ENCODE data around the gene ABCC4.

ABCC4 gene

GRCh38 chr13:95260031-95260525 lies 41.2 kb downstream of the ABCC4 start:
- H3K9me3 ChIP-seq (ENCODE audit: control insufficient read depth, low read length), result no peaks in the 10 kb centered on the region
- H3K36me3 ChIP-seq (ENCODE audit: control insufficient read depth, insufficient read depth, low read length), result no peaks in the 10 kb centered on the region
- no peaks in the 10 kb centered on the region for H3K4me1 ChIP-seq (ENCODE audit: control insufficient read depth, insufficient read depth, low read length)
- H3K27ac ChIP-seq (ENCODE audit: insufficient read depth, low read depth, low read length, poor library complexity, severe bottlenecking), result no peak overlapping the region
- WGBS, 2 experiments, result 92 to 96% methylated on average over 7 of the region's 7 CpGs
- H3K4me3 ChIP-seq (ENCODE audit: insufficient read depth, low read depth, low read length), result no peak overlapping the region
- no peaks in the 10 kb centered on the region for H3K27me3 ChIP-seq (ENCODE audit: control insufficient read depth, insufficient read depth, low read length, poor library complexity, severe bottlenecking)

GRCh38 chr13:95258619-95259194 lies 42.5 kb downstream of the ABCC4 start:
- no peaks in the 10 kb centered on the region for H3K36me3 ChIP-seq (ENCODE audit: control insufficient read depth, insufficient read depth, low read length)
- no peaks in the 10 kb centered on the region for H3K4me1 ChIP-seq (ENCODE audit: control insufficient read depth, insufficient read depth, low read length)
- no peak overlapping the region for H3K4me3 ChIP-seq (ENCODE audit: insufficient read depth, low read depth, low read length)
- 94 to 95% methylated on average over 9 of the region's 9 CpGs for WGBS, 2 experiments
- H3K27ac ChIP-seq (ENCODE audit: insufficient read depth, low read depth, low read length, poor library complexity, severe bottlenecking), result no peak overlapping the region
- H3K27me3 ChIP-seq (ENCODE audit: control insufficient read depth, insufficient read depth, low read length, poor library complexity, severe bottlenecking), result no peaks in the 10 kb centered on the region
- H3K9me3 ChIP-seq (ENCODE audit: control insufficient read depth, low read length), result no peaks in the 10 kb centered on the region

GRCh38 chr13:95258098-95258497 lies 43.2 kb downstream of the ABCC4 start:
- Histone ChIP-seq H3K27me3 (ENCODE audit: control insufficient read depth, insufficient read depth, low read length, poor library complexity, severe bottlenecking) (no peaks in the 10 kb centered on the region), H3K4me1 (ENCODE audit: control insufficient read depth, insufficient read depth, low read length) (no peaks in the 10 kb centered on the region), H3K36me3 (ENCODE audit: control insufficient read depth, insufficient read depth, low read length) (no peaks in the 10 kb centered on the region), H3K9me3 (ENCODE audit: control insufficient read depth, low read length) (no peaks in the 10 kb centered on the region), H3K27ac (ENCODE audit: insufficient read depth, low read depth, low read length, poor library complexity, severe bottlenecking) (no peak overlapping the region), H3K4me3 (ENCODE audit: insufficient read depth, low read depth, low read length) (no peak overlapping the region)
- WGBS, 2 experiments, result 96 to 99% methylated on average over 5 of the region's 5 CpGs

GRCh38 chr13:95256091-95256490 lies 45.2 kb downstream of the ABCC4 start:
- Histone ChIP-seq H3K4me3 (ENCODE audit: insufficient read depth, low read depth, low read length) (no peak overlapping the region), H3K27me3 (ENCODE audit: control insufficient read depth, insufficient read depth, low read length, poor library complexity, severe bottlenecking) (no peaks in the 10 kb centered on the region), H3K9me3 (ENCODE audit: control insufficient read depth, low read length) (no peaks in the 10 kb centered on the region), H3K36me3 (ENCODE audit: control insufficient read depth, insufficient read depth, low read length) (no peaks in the 10 kb centered on the region), H3K4me1 (ENCODE audit: control insufficient read depth, insufficient read depth, low read length) (no peaks in the 10 kb centered on the region), H3K27ac (ENCODE audit: insufficient read depth, low read depth, low read length, poor library complexity, severe bottlenecking) (no peak overlapping the region)
- 92 to 93% methylated on average over 7 of the region's 7 CpGs for WGBS, 2 experiments

- Histone ChIP-seq H3K27ac (ENCODE audit: insufficient read depth, low read depth, low read length, poor library complexity, severe bottlenecking) (no peak overlapping the region), H3K9me3 (ENCODE audit: control insufficient read depth, low read length) (no peaks in the 10 kb centered on the region), H3K4me3 (ENCODE audit: insufficient read depth, low read depth, low read length) (no peak overlapping the region), H3K27me3 (ENCODE audit: control insufficient read depth, insufficient read depth, low read length, poor library complexity, severe bottlenecking) (no peaks in the 10 kb centered on the region), H3K4me1 (ENCODE audit: control insufficient read depth, insufficient read depth, low read length) (no peaks in the 10 kb centered on the region), H3K36me3 (ENCODE audit: control insufficient read depth, insufficient read depth, low read length) (no peaks in the 10 kb centered on the region)
- 95 to 96% methylated on average over 13 of the region's 13 CpGs for WGBS, 2 experiments
Observed at GRCh38 chr13:95255072-95255732, 46.0 kb downstream of the ABCC4 start.

- H3K27ac ChIP-seq (ENCODE audit: insufficient read depth, low read depth, low read length, poor library complexity, severe bottlenecking), result no peak overlapping the region
- no peaks in the 10 kb centered on the region for H3K9me3 ChIP-seq (ENCODE audit: control insufficient read depth, low read length)
- H3K4me1 ChIP-seq (ENCODE audit: control insufficient read depth, insufficient read depth, low read length), result no peaks in the 10 kb centered on the region
- H3K27me3 ChIP-seq (ENCODE audit: control insufficient read depth, insufficient read depth, low read length, poor library complexity, severe bottlenecking), result no peaks in the 10 kb centered on the region
- H3K4me3 ChIP-seq (ENCODE audit: insufficient read depth, low read depth, low read length), result no peak overlapping the region
- WGBS, 2 experiments, result 90 to 95% methylated on average over 1 of the region's 1 CpG
- no peaks in the 10 kb centered on the region for H3K36me3 ChIP-seq (ENCODE audit: control insufficient read depth, insufficient read depth, low read length)
Observed at GRCh38 chr13:95254339-95254738, 46.9 kb downstream of the ABCC4 start.

- Histone ChIP-seq H3K4me1 (ENCODE audit: control insufficient read depth, insufficient read depth, low read length) (no peaks in the 10 kb centered on the region), H3K9me3 (ENCODE audit: control insufficient read depth, low read length) (no peaks in the 10 kb centered on the region), H3K27ac (ENCODE audit: insufficient read depth, low read depth, low read length, poor library complexity, severe bottlenecking) (no peak overlapping the region), H3K27me3 (ENCODE audit: control insufficient read depth, insufficient read depth, low read length, poor library complexity, severe bottlenecking) (no peaks in the 10 kb centered on the region), H3K4me3 (ENCODE audit: insufficient read depth, low read depth, low read length) (no peak overlapping the region), H3K36me3 (ENCODE audit: control insufficient read depth, insufficient read depth, low read length) (no peaks in the 10 kb centered on the region)
- WGBS, 2 experiments, result 94 to 96% methylated on average over 6 of the region's 6 CpGs
Observed at GRCh38 chr13:95253033-95253432, 48.2 kb downstream of the ABCC4 start.

GRCh38 chr13:95251641-95252040 lies 49.6 kb downstream of the ABCC4 start:
- H3K9me3 ChIP-seq (ENCODE audit: control insufficient read depth, low read length), result no peaks in the 10 kb centered on the region

GRCh38 chr13:95250961-95251360 lies 50.3 kb downstream of the ABCC4 start:
- H3K4me1 ChIP-seq (ENCODE audit: control insufficient read depth, insufficient read depth, low read length), result no peaks in the 10 kb centered on the region
- H3K4me3 ChIP-seq (ENCODE audit: insufficient read depth, low read depth, low read length), result no peak overlapping the region
- H3K27me3 ChIP-seq (ENCODE audit: control insufficient read depth, insufficient read depth, low read length, poor library complexity, severe bottlenecking), result no peaks in the 10 kb centered on the region
- H3K36me3 ChIP-seq (ENCODE audit: control insufficient read depth, insufficient read depth, low read length), result no peaks in the 10 kb centered on the region
- H3K9me3 ChIP-seq (ENCODE audit: control insufficient read depth, low read length), result no peaks in the 10 kb centered on the region
- WGBS, 2 experiments, result 93 to 96% methylated on average over 1 of the region's 1 CpG
- no peak overlapping the region for H3K27ac ChIP-seq (ENCODE audit: insufficient read depth, low read depth, low read length, poor library complexity, severe bottlenecking)

More at GRCh38 chr13:95251641-95252040, 49.6 kb downstream of the ABCC4 start:
- 94% methylated on average over 5 of the region's 5 CpGs for WGBS, 2 experiments
- no peaks in the 10 kb centered on the region for H3K27me3 ChIP-seq (ENCODE audit: control insufficient read depth, insufficient read depth, low read length, poor library complexity, severe bottlenecking)
- H3K27ac ChIP-seq (ENCODE audit: insufficient read depth, low read depth, low read length, poor library complexity, severe bottlenecking), result no peak overlapping the region
- no peaks in the 10 kb centered on the region for H3K36me3 ChIP-seq (ENCODE audit: control insufficient read depth, insufficient read depth, low read length)
- H3K4me1 ChIP-seq (ENCODE audit: control insufficient read depth, insufficient read depth, low read length), result no peaks in the 10 kb centered on the region
- no peak overlapping the region for H3K4me3 ChIP-seq (ENCODE audit: insufficient read depth, low read depth, low read length)

GRCh38 chr13:95248953-95249352 lies 52.3 kb downstream of the ABCC4 start:
- 92 to 98% methylated on average over 2 of the region's 2 CpGs for WGBS, 2 experiments

More at GRCh38 chr13:95248953-95249352, 52.3 kb downstream of the ABCC4 start:
- Histone ChIP-seq H3K9me3 (ENCODE audit: control insufficient read depth, low read length) (no peaks in the 10 kb centered on the region), H3K27me3 (ENCODE audit: control insufficient read depth, insufficient read depth, low read length, poor library complexity, severe bottlenecking) (no peaks in the 10 kb centered on the region), H3K4me3 (ENCODE audit: insufficient read depth, low read depth, low read length) (no peak overlapping the region), H3K36me3 (ENCODE audit: control insufficient read depth, insufficient read depth, low read length) (no peaks in the 10 kb centered on the region), H3K4me1 (ENCODE audit: control insufficient read depth, insufficient read depth, low read length) (no peaks in the 10 kb centered on the region), H3K27ac (ENCODE audit: insufficient read depth, low read depth, low read length, poor library complexity, severe bottlenecking) (no peak overlapping the region)

Data from ectodermal cell (in vitro differentiated cells).